ENCODE results near the gene ATG9B.
"Not testable (repeated sequence)": the region's sequence is repeated elsewhere in the genome, so short reads cannot be mapped to it uniquely, and the experiment has no call there.

- not testable (repeated sequence) for TF ChIP-seq CTCF (IDR thresholded peaks at IDR 0.05); EZH2 (IDR thresholded peaks at IDR 0.05; ENCODE audit: borderline replicate concordance, insufficient read depth, low read depth, low read length, poor library complexity, severe bottlenecking)
These were observed 12.7 kb downstream of the ATG9B start for GRCh38 chr7:151011616-151012015.
